Thyroid gland (tissue), 4 donors: ENCODE results near the gene KCNH1.

Source experiments
- CTCF ChIP-seq, 6 experiments: fragments of 200-600 bp in 3 of 6; fragments of 450-650 bp in 3 of 6; sonication (generic) in 3 of 6; IDR thresholded peaks; one replicate each; pipeline ENCODE4 v1.5.1; 2016 to 2019; ENCODE audit warnings: antibody characterized with exemption in 6 of 6, mild to moderate bottlenecking in 2 of 6, inconsistent platforms in 1 of 6, moderate library complexity in 1 of 6
- POLR2A ChIP-seq, 2 donors: fragments of 450-650 bp; IDR thresholded peaks; one replicate each; pipeline ENCODE4 v1.6.1; 2017; ENCODE audit warnings: antibody characterized with exemption in 2 of 2, mild to moderate bottlenecking in 2 of 2, moderate library complexity in 1 of 2

GRCh38 chr1:210942513-210942912 is 191.4 kb downstream of the KCNH1 start:
- TF ChIP-seq POLR2A (IDR thresholded peaks at IDR 0.05), result no peak
- TF ChIP-seq CTCF (IDR thresholded peaks at IDR 0.05), result no peak
